ENCODE measurements around the gene TSFM.
A peak's percentile ranks its signal among the peaks of the same experiment; 100 is the strongest.

TSFM gene

DNA sequence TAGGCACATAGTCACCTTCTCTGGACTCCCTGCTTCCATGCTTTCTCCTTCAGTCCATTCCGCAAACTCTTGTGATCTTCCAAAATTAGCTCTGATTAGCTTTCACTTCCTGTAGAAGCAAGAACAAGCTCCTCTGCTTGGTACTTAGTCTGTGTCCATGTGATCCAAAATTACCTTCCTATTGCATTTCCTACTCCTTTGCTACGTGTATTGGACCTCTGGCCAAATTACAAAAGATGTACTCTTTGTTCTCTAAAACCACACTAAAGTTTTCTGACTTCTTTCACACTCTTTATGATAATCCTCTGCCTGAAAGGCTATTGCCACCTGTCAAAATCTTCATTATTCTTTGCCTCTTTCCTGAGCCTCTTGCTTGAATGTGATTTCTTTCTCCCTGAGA, 786 bp upstream of the TSFM start:
- no peak for DNase-seq

DNA sequence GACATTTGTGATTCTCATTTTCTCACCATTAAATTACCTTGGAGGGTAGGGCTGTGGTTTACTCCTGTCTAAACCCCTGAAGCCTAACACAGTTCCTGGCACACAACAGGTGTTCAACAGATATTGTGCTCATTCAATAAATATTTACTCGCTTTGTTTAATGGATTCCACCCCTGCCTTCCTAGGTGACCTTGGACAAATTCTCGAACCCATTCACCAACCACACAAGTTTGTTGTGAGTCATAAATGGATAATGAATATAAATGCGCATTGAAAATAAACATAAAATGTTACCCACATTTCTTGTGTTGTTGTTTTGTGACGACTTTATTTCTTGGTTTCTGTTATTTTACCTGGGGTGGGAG, 362 bp upstream of the TSFM start:
- no peak for DNase-seq

GRCh38 chr12:57783466-57783801, 847 bp downstream of the TSFM start:
- no peak for DNase-seq

- no peak for DNase-seq
Observed at GRCh38 chr12:57783861-57784260, 1.3 kb downstream of the TSFM start.

DNA sequence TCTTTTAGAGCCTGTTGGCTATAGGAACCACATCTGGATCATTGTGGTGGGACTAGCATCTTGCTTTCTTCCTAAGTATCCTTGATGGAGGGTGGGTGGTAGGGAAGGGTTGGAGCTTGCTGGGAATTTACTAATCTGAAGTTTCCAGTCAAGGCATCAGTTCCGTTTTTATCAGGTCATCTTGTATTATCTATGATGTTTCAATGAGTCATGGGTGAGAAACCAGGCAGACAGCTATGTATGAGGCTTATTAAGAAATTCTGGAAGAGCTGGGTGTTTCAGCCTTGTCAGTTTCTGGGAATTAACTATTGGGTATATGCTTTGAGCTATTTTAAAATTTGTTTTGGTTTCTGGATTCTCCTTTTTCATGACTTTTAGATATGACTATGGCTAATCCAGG, 11.3 kb downstream of the TSFM start:
- DNase-seq = no peak

DNA sequence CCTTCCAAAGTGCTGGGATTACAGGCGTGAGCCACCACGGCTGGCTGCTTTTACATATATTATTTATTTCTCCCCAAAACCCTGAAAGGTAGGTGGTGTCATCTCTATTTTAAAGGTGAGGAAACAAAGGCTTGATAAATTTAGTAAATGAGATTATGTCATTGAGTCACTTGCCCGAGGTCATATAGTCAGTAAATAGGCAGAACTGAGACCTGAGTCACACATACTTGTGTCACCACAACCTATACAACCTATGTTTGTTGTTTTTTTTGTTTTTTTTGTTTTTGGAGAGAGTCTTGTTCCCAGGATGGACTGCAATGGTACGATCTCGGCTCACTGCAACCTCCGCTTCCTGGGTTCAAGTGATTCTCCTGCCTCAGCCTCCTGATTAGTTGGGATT, 12.8 kb downstream of the TSFM start:
- no peak for DNase-seq

DNA sequence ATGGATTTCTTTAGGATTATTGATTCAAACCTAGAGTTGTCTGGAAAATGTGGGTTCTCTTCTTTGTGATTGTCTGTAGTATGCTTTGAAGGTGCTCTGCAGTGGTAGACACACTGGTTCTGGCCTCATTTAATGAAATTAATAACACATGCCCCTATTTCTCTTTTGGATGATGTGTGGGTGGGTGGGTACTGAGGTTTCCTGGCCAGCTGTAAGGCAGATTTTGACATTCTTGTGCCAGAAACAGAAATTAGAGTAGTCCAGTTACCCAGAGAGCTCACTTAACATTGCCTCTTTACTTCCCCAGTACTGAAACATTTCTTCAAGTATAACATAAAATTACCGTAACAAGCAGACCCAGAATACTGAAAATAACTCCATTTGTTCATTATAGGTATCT, 14.4 kb downstream of the TSFM start:
- DNase-seq = no peak

DNA sequence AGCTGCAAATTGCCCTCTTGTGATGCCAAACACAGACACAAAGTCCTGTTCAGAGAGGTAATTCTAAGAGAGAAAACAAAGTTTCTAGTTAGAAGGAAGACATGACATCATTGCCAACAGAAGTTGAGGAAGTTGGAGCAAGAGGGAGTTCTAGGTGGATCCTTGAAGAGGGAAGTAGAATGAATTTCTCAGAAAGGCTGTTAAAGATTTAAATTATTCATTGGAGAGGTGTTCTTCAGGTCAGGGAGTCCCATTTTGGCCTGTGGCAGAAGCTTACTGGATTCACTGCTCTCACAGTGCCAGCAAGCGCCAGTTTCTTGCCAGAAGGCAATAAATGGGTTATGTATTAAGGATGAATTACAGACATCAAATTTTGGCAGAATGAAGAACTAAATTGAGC, 15.3 kb downstream of the TSFM start:
- no peak for DNase-seq

GRCh38 chr12:57800965-57801364, 18.4 kb downstream of the TSFM start:
- DNase-seq = no peak

- no peak for DNase-seq
Observed at GRCh38 chr12:57802607-57803006, 20.0 kb downstream of the TSFM start.

- peak; percentile 25 for DNase-seq
Observed at GRCh38 chr12:57803319-57803893, 20.8 kb downstream of the TSFM start.

DNA sequence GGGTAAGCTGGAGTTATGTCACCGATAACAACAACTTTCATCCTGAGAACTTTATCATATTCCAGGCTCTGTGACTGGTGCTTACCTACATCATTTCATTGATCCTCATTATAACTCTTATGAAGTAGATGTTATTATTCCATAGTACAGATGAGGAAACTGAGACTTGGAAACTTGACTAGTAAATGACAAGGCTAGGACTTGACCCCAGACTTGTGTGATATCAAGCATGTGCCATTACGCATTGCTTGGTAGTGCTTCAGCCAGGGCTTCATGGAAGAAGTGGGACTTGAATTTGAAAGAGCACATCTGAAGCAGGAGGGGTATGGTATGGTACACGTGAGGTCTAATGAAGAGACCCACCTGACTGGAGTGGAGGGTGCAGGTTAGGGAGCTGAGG, 24.1 kb downstream of the TSFM start:
- no peak for DNase-seq

- DNase-seq = no peak
Observed at GRCh38 chr12:57807285-57807684, 24.7 kb downstream of the TSFM start.

DNA sequence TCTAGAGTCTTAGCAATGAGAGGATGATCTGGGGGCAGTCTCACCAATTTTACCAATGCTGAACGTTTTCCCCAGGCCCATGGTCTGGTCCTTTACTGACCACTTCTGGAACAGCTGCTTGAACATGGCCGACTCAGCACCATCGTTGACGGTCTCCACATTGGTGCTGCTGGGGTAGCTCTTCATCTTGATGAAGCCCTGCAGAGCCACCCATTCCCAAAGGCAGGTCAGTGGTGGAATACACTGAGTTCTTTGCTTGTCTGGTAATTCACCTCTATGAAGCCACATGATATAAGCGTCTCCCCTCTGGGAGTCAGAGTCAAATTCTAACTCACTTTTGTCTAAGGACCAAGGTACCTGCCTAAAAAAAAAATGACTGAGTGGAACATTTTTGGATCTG, 25.8 kb downstream of the TSFM start:
- DNase-seq = no peak

DNA sequence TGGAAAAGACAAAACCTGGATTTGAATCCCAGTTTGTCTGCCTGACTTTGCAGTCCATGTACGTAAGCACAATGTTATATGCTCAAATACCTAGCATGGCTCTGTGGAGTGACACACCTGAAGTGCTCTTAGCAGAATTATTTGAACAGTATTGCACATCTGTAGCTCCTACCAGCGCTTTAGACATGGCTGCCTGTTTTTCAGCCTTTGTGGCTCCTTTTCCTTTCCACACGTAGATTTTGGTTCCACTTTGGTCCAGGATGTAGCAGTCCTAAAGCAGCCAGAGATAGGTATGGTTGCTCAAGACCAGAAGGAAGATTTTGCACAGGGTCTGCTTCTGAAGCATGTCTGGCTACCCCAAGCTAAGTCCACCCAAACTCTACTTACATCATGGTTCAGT, 26.8 kb downstream of the TSFM start:
- no peak for DNase-seq

- DNase-seq = no peak
Observed at GRCh38 chr12:57810450-57810849, 27.9 kb downstream of the TSFM start.

GRCh38 chr12:57811028-57811755, 28.6 kb downstream of the TSFM start:
- DNase-seq = no peak

DNA sequence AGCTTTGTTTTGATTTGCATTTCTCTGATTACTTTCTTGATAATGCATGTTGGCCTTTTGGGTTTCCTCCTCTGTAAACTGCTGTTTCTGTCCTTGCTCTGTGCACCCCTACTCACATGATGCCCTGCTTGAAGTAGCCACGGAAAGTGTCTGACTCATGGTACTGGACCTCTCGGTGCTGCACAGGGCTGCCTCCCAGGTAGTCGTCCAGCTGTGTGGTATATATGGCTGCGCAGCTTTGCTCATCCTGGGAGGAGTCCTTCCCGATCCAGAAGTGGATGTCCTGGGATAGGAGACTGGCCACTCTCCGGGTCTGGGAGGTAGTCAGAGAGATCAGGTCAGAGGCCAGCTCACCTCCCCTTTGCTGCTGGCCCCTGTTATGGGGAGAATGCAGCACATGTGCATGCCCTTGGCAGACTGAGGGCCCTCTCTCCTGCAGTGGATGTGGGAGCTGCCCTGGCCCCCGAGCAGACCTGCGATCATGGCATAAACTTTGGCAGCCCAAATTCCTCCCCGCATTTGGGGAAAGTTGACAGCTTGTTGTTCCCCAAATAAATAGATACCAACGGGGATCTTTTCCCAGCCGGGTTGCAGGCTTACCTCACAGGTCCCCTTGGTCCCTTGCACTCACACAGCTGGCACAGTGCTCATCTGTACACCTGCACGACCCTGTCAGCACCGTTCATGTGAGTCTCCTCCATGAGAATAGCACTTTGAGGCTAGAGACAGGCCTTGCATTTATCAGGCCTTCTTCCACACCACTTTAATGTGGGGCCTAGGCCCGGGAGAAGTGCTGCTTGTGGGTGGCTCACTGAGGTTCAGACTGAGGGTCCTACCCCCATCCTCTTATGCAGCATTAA, 30.8 kb downstream of the TSFM start:
- DNase-seq = no peak

DNA sequence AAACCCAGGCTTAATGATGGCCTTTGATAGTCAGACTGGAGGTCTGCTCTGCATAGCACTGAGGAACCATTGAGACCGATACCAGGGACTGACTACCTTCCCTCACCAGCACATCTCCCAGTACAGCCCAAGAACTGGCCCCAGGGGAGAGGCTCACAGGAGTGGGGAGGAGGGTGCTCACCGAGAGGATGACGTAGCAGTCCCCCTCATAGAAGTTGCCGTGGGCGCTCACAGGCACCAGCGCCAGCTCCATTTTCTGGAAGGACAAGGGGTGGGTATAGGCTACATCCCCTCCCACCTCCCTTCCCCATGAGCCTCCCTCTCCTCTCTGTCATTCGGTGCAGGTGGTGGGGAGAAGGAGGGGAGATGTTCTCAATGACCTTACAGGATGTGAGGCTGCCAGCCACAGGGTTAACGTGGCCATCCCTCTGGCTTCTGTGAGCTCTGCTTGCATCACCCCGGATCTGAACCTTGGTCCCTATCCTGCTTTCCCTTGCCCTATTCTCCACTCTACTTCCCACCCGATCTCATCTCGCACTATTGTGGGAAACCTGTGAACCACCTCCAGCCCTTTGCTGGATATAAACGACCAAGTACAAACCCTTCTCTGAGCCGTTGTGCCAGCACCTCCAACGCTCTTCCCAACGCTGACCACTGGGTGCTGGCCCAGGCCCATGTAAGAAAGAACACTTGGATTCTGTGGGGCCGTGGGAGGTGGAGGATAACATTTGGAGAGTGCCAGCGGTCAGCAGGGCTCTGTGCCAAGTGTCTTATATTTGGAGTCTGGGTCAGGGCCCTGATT, 31.6 kb downstream of the TSFM start:
- DNase-seq = no peak

DNA sequence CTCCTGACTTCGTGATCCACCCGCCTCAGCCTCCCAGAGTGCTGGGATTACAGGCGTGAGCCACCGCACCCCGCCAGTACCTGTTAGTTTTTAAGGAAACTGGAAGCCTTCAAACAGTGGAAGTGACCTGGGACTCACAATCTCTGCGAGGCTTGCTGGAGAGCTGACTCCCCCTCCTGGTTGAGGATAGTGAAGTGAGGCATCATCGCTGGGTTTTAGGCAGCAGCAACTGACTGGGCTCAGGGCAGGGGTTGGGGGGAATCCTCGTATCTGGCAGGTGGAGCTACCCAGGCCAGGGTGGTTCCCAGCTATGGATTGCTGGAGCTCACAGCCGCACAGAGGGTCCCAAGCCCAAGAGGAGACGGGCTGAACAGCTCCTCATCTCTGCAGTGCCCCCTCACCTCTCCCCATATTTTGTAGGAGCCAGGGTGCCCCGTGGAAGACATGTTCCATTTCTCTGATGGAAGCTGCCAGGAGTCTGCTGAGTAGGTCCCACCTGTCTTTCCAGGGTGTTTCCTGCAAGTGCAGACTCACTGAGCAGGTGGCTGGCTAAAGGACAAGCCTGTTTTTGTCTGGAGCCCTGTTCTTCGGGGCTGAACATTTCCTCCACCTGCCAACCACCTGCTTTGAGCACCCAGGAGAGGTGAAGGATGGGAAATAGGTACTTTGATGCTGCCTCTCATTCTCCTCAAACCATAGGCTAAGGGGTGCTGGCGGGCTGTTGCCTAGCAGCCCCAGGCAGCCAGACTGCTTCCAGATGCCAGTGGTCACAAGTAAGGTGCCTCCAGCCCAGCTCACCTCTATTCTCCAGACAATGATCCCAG, 32.8 kb downstream of the TSFM start:
- no peak for DNase-seq

DNA sequence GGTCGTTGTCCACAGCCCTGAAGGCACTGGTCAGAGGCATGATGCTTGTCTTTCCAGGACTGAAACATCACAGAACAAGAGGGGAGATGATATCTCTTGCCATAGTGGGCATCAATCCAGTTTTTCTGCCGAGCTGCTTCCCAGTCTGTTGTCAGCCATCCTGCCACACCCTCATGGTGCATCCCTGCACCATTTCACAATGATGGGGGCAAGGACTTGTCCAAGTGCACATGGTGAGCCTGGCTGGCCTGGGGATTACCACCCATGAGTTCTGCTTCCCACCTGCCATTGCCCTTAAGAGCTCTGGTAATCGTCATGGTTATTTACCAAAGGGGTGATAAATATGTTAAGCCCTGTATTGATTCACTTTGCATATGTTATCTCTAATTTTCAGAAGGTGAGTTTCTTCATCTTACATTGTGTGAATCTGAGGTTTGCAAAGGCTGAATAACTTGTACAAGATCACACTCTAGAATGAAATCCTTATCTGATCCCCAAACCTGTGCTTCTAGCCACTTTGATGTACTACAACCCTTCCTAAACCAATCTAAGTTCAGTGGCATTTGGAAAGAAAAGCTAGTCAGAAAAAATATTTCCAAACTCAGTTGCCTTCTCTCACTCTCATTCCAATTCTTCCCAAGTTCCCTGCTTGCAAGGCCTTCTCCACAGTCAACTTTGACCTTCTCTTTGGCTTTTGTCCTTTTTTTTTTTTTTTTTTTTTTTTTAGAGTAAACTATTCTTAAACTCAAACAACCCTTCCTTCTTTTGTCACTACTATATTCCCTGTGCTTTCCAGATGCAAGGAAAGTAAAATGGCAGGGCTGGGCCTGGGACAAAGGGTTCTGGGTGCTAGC, 33.6 kb downstream of the TSFM start:
- no peak for DNase-seq

DNA sequence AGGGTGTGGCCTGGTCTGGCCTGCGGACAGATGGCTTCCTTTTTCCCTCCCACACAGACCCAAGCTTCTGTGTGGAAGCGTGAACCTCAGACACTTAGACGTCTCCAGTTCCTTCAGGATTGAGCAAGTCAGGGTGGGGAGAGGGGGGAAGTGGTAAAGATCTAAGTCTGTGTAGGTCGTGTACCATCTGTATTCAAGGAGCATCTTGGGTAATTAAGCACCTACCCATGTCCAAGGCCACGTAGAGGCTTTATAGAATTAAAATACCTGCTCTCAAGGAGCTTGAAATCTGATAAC, 34.2 kb downstream of the TSFM start:
- no peak for DNase-seq

Data from activated CD4-positive, alpha-beta T cell treated with anti-CD3 and anti-CD28 coated beads, Interleukin-2, Interleukin-6, amounts not matched to agents 100 ng/mL and 50 ng/mL, durations not matched to agents 16 hours and 8 hours (primary cell).